ENCODE results near the gene PACRG. TPM values are rescaled to one million over a fixed set of nuclear protein-coding genes. Genes with fewer than 3 reads are reported as not detected.

Gene PACRG
- total and polyA plus RNA-seq, 2 of the 13 experiments (the other 11 are each of a cell fraction or from before 2014, with no cell fraction given): 0.13 TPM; not detected in 1

DNA sequence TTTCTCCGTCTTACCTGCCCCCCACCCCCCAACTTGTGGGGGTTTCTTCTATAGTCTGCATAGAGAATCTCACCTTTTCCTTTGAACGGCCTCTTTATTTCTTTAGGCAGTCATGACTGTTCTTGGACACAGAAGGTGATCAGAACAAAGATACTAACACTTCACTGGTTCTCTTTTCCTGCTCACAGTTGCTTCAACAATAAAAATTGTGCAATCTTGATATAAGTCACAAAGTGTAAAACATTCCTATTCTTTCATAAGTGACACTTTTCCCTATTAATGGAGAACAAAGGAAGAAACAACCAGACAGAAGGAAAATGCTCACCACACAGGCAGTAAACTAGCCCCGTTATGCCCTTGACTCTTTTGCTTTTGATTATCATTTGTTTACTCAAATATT lies 448.3 kb downstream of the PACRG start:
- Histone ChIP-seq H3K4me1 (ENCODE audit: insufficient read depth, low read length) (peaks cover 6% of the 10 kb centered on the region), H3K79me2 (ENCODE audit: insufficient read depth, low read length) (no peaks in the 10 kb centered on the region), H3K4me2 (ENCODE audit: low read depth, low read length) (no peak overlapping the region), H3K36me3 (replicated peaks in 1 of 2; ENCODE audit: control insufficient read depth in 1 of 2, insufficient read depth in 2 of 2, low read length in 2 of 2) (no peaks in the 10 kb centered on the region), H3K9ac (ENCODE audit: insufficient read depth, low read depth, low read length) (no peak overlapping the region), H3K4me3 (replicated peaks in 1 of 3; ENCODE audit: insufficient read depth in 1 of 3, low read depth in 2 of 3, low read length in 3 of 3) (no peak overlapping the region), H2AFZ (ENCODE audit: low read length) (no peak overlapping the region), H3K9me3 (ENCODE audit: low read length) (no peaks in the 10 kb centered on the region), H3K27ac (ENCODE audit: extremely low read length, insufficient read depth, low read length) (no peak overlapping the region), H4K20me1 (ENCODE audit: insufficient read depth, low read length) (no peaks in the 10 kb centered on the region), H3K27me3 (ENCODE audit: control insufficient read depth in 1 of 2, insufficient read depth in 2 of 2, low read length in 2 of 2) (peaks cover 0 to 16% of the 10 kb centered on the region in 2 experiments; a peak in 3 of 5 replicates)
- no peak for ATAC-seq
- intact Hi-C loops (cut with micrococcal nuclease; ENCODE audit: unreplicated experiment) (no loop called here), in situ Hi-C loops (cut with HindIII; ENCODE audit: extremely low pct_ligation_motif_present, low pct_unique_long_range_greater_than_20kb) (loop anchor here (25.0 kb wide), 1 partner anchor 936 kb away; no protein-coding TSS in a partner anchor)
- no peak for TF ChIP-seq ZNF207 (IDR thresholded peaks at IDR 0.05; ENCODE audit: borderline replicate concordance)
- TF ChIP-seq CEBPB (IDR thresholded peaks at IDR 0.05; ENCODE audit: borderline replicate concordance, low read depth, low read length): peak; percentile 53; the same call in 1 of the 2 replicates
- ChIA-PET CTCF (ENCODE audit: low intra/inter-chr PET ratio, low total read pairs) (no interaction called here), POLR2A (no interaction called here)
- WGBS (ENCODE audit: low lambda C conversion rate): 7% methylated on average over 3 of the region's 3 CpGs
- no TSS peak for BruUV-seq (replicated peaks)
- FAIRE-seq: no peak
- DNase-seq (ENCODE audit: low spot score): no peak

- H3K36me3 ChIP-seq (replicated peaks in 1 of 2; ENCODE audit: control insufficient read depth in 1 of 2, insufficient read depth in 2 of 2, low read length in 2 of 2): no peaks in the 10 kb centered on the region
- DNase-seq (ENCODE audit: low spot score) (no peak), FAIRE-seq (no peak), ATAC-seq (no peak)
- no peak overlapping the region for H3K4me2 ChIP-seq (ENCODE audit: low read depth, low read length)
- H3K4me1 ChIP-seq (ENCODE audit: insufficient read depth, low read length): peaks cover 15% of the 10 kb centered on the region
- no peak overlapping the region for H3K4me3 ChIP-seq (replicated peaks in 1 of 3; ENCODE audit: insufficient read depth in 1 of 3, low read depth in 2 of 3, low read length in 3 of 3)
- in situ Hi-C loops (cut with HindIII; ENCODE audit: extremely low pct_ligation_motif_present, low pct_unique_long_range_greater_than_20kb) (loop anchor here (25.0 kb wide), 1 partner anchor 935 kb away; no protein-coding TSS in a partner anchor), intact Hi-C loops (cut with micrococcal nuclease; ENCODE audit: unreplicated experiment) (no loop called here)
- H3K9ac ChIP-seq (ENCODE audit: insufficient read depth, low read depth, low read length): no peak overlapping the region
- no peaks in the 10 kb centered on the region for H3K79me2 ChIP-seq (ENCODE audit: insufficient read depth, low read length)
- H3K27ac ChIP-seq (ENCODE audit: extremely low read length, insufficient read depth, low read length): no peak overlapping the region
- H4K20me1 ChIP-seq (ENCODE audit: insufficient read depth, low read length): no peaks in the 10 kb centered on the region
- CTCF ChIA-PET (ENCODE audit: low intra/inter-chr PET ratio, low total read pairs): no interaction called here
- H2AFZ ChIP-seq (ENCODE audit: low read length): no peak overlapping the region
- TF ChIP-seq, protein P1, sequence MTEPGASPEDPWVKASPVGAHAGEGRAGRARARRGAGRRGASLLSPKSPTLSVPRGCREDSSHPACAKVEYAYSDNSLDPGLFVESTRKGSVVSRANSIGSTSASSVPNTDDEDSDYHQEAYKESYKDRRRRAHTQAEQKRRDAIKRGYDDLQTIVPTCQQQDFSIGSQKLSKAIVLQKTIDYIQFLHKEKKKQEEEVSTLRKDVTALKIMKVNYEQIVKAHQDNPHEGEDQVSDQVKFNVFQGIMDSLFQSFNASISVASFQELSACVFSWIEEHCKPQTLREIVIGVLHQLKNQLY (CRISPR knock-in tag; IDR thresholded peaks at IDR 0.05): no peak
- TF ChIP-seq HIVEP1 (CRISPR knock-in tag; IDR thresholded peaks at IDR 0.05): no peak
- peaks cover 0 to 12% of the 10 kb centered on the region in 2 experiments; a peak in 3 of 5 replicates for H3K27me3 ChIP-seq (ENCODE audit: control insufficient read depth in 1 of 2, insufficient read depth in 2 of 2, low read length in 2 of 2)
- WGBS (ENCODE audit: low lambda C conversion rate): 43% methylated on average over 4 of the region's 4 CpGs
- no TSS peak for BruUV-seq (replicated peaks)
- POLR2A ChIA-PET: no interaction called here
- H3K9me3 ChIP-seq (ENCODE audit: low read length): no peaks in the 10 kb centered on the region
Observed at GRCh38 chr6:163177007-163177406, 449.2 kb downstream of the PACRG start.
